Testis (tissue), 2 donors: ENCODE measurements around the gene ACVRL1.

Experiments
- CTCF ChIP-seq, 3 experiments: fragments of 450-650 bp in 2 of 3; fragments of 200-600 bp in 1 of 3; sonication (generic) in 1 of 3; IDR thresholded peaks; one replicate each; pipeline ENCODE4 v1.5.1; 2016 to 2019; ENCODE audit warnings: antibody characterized with exemption in 3 of 3, mild to moderate bottlenecking in 2 of 3, moderate library complexity in 1 of 3
- POLR2A ChIP-seq: fragments of 450-650 bp; IDR thresholded peaks from one replicate; pipeline ENCODE4 v1.6.1; 2017; ENCODE audit warnings: antibody characterized with exemption, mild to moderate bottlenecking, moderate library complexity

- TF ChIP-seq POLR2A (no peak), CTCF (IDR thresholded peaks at IDR 0.05) (no peak)
These were observed 46.6 kb downstream of the ACVRL1 start for GRCh38 chr12:51953864-51954263.
